ENCODE data around the gene TMEM60. TPM values are rescaled to one million over a fixed set of nuclear protein-coding genes. Genes with fewer than 3 reads are reported as not detected.

The TMEM60 gene
- total and polyA plus RNA-seq, 2 of the 8 experiments (the other 6 are each of a cell fraction or from before 2014, with no cell fraction given) = 22.1 to 29.2 TPM

DNA sequence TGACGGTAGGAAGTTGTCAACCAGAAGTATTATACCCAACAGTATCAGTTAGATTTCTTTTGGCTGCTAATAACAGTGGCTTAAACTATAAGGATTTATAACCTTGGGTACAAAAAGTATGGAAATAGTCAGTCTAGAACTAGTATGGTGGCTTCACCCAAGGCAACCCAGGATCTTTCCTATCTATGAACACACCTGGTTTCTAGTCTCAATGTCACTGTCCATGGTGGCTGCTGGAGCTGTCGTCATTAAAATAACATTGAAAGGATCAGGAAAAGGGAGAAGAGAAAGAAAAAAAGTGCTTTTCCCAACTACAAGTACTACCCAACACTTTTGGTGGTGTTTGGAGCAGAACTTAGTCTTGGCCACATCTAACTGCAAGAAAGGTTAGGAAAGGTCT, 28.1 kb upstream of the TMEM60 start (continued):
- TF ChIP-seq, protein P1, sequence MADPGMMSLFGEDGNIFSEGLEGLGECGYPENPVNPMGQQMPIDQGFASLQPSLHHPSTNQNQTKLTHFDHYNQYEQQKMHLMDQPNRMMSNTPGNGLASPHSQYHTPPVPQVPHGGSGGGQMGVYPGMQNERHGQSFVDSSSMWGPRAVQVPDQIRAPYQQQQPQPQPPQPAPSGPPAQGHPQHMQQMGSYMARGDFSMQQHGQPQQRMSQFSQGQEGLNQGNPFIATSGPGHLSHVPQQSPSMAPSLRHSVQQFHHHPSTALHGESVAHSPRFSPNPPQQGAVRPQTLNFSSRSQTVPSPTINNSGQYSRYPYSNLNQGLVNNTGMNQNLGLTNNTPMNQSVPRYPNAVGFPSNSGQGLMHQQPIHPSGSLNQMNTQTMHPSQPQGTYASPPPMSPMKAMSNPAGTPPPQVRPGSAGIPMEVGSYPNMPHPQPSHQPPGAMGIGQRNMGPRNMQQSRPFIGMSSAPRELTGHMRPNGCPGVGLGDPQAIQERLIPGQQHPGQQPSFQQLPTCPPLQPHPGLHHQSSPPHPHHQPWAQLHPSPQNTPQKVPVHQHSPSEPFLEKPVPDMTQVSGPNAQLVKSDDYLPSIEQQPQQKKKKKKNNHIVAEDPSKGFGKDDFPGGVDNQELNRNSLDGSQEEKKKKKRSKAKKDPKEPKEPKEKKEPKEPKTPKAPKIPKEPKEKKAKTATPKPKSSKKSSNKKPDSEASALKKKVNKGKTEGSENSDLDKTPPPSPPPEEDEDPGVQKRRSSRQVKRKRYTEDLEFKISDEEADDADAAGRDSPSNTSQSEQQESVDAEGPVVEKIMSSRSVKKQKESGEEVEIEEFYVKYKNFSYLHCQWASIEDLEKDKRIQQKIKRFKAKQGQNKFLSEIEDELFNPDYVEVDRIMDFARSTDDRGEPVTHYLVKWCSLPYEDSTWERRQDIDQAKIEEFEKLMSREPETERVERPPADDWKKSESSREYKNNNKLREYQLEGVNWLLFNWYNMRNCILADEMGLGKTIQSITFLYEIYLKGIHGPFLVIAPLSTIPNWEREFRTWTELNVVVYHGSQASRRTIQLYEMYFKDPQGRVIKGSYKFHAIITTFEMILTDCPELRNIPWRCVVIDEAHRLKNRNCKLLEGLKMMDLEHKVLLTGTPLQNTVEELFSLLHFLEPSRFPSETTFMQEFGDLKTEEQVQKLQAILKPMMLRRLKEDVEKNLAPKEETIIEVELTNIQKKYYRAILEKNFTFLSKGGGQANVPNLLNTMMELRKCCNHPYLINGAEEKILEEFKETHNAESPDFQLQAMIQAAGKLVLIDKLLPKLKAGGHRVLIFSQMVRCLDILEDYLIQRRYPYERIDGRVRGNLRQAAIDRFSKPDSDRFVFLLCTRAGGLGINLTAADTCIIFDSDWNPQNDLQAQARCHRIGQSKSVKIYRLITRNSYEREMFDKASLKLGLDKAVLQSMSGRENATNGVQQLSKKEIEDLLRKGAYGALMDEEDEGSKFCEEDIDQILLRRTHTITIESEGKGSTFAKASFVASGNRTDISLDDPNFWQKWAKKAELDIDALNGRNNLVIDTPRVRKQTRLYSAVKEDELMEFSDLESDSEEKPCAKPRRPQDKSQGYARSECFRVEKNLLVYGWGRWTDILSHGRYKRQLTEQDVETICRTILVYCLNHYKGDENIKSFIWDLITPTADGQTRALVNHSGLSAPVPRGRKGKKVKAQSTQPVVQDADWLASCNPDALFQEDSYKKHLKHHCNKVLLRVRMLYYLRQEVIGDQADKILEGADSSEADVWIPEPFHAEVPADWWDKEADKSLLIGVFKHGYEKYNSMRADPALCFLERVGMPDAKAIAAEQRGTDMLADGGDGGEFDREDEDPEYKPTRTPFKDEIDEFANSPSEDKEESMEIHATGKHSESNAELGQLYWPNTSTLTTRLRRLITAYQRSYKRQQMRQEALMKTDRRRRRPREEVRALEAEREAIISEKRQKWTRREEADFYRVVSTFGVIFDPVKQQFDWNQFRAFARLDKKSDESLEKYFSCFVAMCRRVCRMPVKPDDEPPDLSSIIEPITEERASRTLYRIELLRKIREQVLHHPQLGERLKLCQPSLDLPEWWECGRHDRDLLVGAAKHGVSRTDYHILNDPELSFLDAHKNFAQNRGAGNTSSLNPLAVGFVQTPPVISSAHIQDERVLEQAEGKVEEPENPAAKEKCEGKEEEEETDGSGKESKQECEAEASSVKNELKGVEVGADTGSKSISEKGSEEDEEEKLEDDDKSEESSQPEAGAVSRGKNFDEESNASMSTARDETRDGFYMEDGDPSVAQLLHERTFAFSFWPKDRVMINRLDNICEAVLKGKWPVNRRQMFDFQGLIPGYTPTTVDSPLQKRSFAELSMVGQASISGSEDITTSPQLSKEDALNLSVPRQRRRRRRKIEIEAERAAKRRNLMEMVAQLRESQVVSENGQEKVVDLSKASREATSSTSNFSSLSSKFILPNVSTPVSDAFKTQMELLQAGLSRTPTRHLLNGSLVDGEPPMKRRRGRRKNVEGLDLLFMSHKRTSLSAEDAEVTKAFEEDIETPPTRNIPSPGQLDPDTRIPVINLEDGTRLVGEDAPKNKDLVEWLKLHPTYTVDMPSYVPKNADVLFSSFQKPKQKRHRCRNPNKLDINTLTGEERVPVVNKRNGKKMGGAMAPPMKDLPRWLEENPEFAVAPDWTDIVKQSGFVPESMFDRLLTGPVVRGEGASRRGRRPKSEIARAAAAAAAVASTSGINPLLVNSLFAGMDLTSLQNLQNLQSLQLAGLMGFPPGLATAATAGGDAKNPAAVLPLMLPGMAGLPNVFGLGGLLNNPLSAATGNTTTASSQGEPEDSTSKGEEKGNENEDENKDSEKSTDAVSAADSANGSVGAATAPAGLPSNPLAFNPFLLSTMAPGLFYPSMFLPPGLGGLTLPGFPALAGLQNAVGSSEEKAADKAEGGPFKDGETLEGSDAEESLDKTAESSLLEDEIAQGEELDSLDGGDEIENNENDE (IDR thresholded peaks at IDR 0.05; ENCODE audit: insufficient replicate concordance, low read length) = no peak
- no peak for TF ChIP-seq JUN (IDR thresholded peaks at IDR 0.05; ENCODE audit: low read depth, low read length)
